HepG2 (cell line): ENCODE data around the gene INHA. TPM values are rescaled to one million over a fixed set of nuclear protein-coding genes. Genes with fewer than 3 reads are reported as not detected.
A peak's percentile ranks its signal among the peaks of the same experiment; 100 is the strongest.

ENCODE experiments used
- ATF4 ChIP-seq, 2 experiments: fragments of 450-650 bp in 1 of 2; sonication (generic) in 1 of 2; formaldehyde crosslinking; IDR thresholded peaks; 2 replicates each; pipeline versions ENCODE4 v1.5.0 to v1.8.0; 2020 to 2022; ENCODE audit warnings: mild to moderate bottlenecking in 1 of 2, missing genetic modification reagents in 1 of 2
- FOSL2 ChIP-seq: sonication (generic); formaldehyde crosslinking; IDR thresholded peaks from 2 replicates; pipeline ENCODE4 v1.4.0; 2020; ENCODE audit warnings: missing genetic modification reagents
- HOXA9 ChIP-seq: sonication (generic); formaldehyde crosslinking; IDR thresholded peaks from 2 replicates; pipeline ENCODE4 v1.8.1; 2022; ENCODE audit warnings: missing genetic modification reagents, mild to moderate bottlenecking, moderate library complexity, borderline replicate concordance
- KDM5A ChIP-seq: fragments of 200-600 bp; sonication (generic); IDR thresholded peaks from 2 replicates; pipeline ENCODE4 v1.7.0; 2018; ENCODE audit warnings: antibody characterized with exemption, mild to moderate bottlenecking, low read length, borderline replicate concordance
- NFE2 ChIP-seq: sonication (generic); formaldehyde crosslinking; IDR thresholded peaks from 2 replicates; pipeline ENCODE4 v1.4.0; 2020; ENCODE audit warnings: missing genetic modification reagents
- NFIC ChIP-seq: IDR thresholded peaks from 2 replicates; pipeline ENCODE4 v1.6.1; 2012; ENCODE audit warnings: mild to moderate bottlenecking, low read length, inconsistent platforms
- SNRNP70 ChIP-seq: fragments of 200-400 bp; formaldehyde crosslinking; IDR thresholded peaks from 2 replicates; pipeline ENCODE4 v1.6.1; 2017; ENCODE audit warnings: mild to moderate bottlenecking, low read depth, low read length, moderate library complexity
- XBP1 ChIP-seq: sonication (generic); formaldehyde crosslinking; IDR thresholded peaks from 2 replicates; pipeline ENCODE4 v1.5.0; 2020; ENCODE audit warnings: missing genetic modification reagents
- ZNF510 ChIP-seq: sonication (generic); formaldehyde crosslinking; IDR thresholded peaks from 2 replicates; pipeline ENCODE4 v1.4.0; 2020; ENCODE audit warnings: low read depth, mild to moderate bottlenecking, missing genetic modification reagents
- ZNF616 ChIP-seq: sonication (generic); formaldehyde crosslinking; IDR thresholded peaks from 2 replicates; pipeline ENCODE4 v1.5.0; 2020; ENCODE audit warnings: low read depth, mild to moderate bottlenecking, missing genetic modification reagents
- ZNF646 ChIP-seq: sonication (generic); formaldehyde crosslinking; IDR thresholded peaks from 2 replicates; pipeline ENCODE4 v1.9.0; 2021; ENCODE audit warnings: mild to moderate bottlenecking, missing genetic modification reagents
- ZNF724P ChIP-seq: sonication (generic); formaldehyde crosslinking; IDR thresholded peaks from 2 replicates; pipeline ENCODE4 v1.8.0; 2022; ENCODE audit warnings: missing genetic modification reagents, borderline replicate concordance
- ZNF788 ChIP-seq: sonication (generic); formaldehyde crosslinking; IDR thresholded peaks from 2 replicates; pipeline ENCODE4 v1.5.0; 2020; ENCODE audit warnings: mild to moderate bottlenecking, missing genetic modification reagents, borderline replicate concordance
- polyA plus RNA-seq, 8 experiments: library from polyadenylated mRNA; depleted of rRNA in 3 of 8; stranded (reverse) in 7 of 8; unstranded in 1 of 8; fragments of >200 nt; fragmentation: Illumina TruSeq in 4 of 8; extraction: Trizol in 4 of 8; gene quantifications; 2 replicates each; pipeline versions ENCODE4 v1.2.1 to v1.2.3, GENCODE V29; 2011 to 2016; ENCODE audit warnings: low read depth in 4 of 8, missing spikeins in 1 of 8, mixed read lengths in 1 of 8; ENCODE audit not compliant: insufficient read depth in 1 of 8
- total RNA-seq, 5 experiments: library from RNA; depleted of rRNA; stranded (reverse); fragments of >200 nt; fragmentation: Illumina TruSeq; extraction: Trizol; gene quantifications; 2 replicates each; pipeline ENCODE4 v1.2.3, GENCODE V29; 2016; ENCODE audit warnings: low read depth in 1 of 5
- TF ChIP-seq, protein P1 (sequence below): sonication (generic); formaldehyde crosslinking; IDR thresholded peaks from 2 replicates; pipeline ENCODE4 v1.4.0; 2020; ENCODE audit warnings: missing genetic modification reagents
- TF ChIP-seq, protein P2 (sequence below): sonication (generic); formaldehyde crosslinking; IDR thresholded peaks from 2 replicates; pipeline ENCODE4 v1.4.0; 2020; ENCODE audit warnings: mild to moderate bottlenecking, low read depth, missing genetic modification reagents

Gene INHA
- total and polyA plus RNA-seq, 2 of the 13 experiments (the other 11 are each of a cell fraction or from before 2014, with no cell fraction given), result 4.1 to 15.2 TPM

DNA sequence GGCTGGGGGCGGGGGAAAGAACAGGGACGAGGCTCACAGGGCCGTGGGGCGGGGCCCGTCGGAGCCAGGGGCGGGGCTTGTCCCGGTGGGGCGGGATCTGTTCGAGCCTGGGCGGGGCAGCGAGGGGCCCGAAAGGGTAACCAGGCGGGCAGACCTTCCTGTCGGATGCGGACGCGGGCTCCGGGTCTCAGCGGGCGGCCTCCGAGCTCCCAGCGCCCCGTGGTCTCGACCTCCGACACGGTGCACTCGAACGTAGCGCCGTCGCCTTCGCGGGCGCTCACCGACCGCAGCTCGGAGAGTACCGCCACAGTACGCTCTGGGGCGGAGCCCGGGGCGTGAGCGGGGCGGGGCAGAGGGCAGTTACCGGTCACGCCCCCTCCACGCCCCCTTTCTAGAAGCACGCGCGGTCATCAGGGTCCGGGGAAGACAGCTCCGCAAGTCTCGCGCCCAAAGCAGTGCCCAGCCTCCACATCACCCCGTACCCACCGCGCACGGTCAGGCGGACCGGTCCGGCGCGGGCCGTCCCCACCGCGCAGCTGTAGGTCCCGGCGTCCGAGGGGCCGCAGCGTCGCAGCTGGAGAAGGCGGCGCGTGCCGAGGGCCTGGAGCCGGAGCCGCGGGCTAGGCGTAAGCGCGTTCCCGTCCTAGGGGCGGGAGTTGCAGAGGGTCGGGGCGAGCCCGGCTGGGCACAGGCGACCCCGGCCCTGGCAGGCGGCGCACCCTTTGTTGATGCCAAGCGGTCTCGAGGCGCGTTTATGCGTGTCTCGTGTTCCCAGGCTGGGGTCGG, 19.5 kb upstream of the INHA start (continued):
- TF ChIP-seq ZNF510, result peak; percentile 29; the same call in 1 of the 2 replicates
- TF ChIP-seq, protein P1, sequence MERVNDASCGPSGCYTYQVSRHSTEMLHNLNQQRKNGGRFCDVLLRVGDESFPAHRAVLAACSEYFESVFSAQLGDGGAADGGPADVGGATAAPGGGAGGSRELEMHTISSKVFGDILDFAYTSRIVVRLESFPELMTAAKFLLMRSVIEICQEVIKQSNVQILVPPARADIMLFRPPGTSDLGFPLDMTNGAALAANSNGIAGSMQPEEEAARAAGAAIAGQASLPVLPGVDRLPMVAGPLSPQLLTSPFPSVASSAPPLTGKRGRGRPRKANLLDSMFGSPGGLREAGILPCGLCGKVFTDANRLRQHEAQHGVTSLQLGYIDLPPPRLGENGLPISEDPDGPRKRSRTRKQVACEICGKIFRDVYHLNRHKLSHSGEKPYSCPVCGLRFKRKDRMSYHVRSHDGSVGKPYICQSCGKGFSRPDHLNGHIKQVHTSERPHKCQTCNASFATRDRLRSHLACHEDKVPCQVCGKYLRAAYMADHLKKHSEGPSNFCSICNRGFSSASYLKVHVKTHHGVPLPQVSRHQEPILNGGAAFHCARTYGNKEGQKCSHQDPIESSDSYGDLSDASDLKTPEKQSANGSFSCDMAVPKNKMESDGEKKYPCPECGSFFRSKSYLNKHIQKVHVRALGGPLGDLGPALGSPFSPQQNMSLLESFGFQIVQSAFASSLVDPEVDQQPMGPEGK (CRISPR knock-in tag), result no peak
- TF ChIP-seq NFE2 (CRISPR knock-in tag), result no peak
- no peak for TF ChIP-seq XBP1 (CRISPR knock-in tag)
- no peak for TF ChIP-seq NFIC
- no peak; the same call in 1 of the 2 replicates for TF ChIP-seq ZNF724P (CRISPR knock-in tag)
- TF ChIP-seq ATF4 (CRISPR knock-in tag; IDR thresholded peaks at IDR 0.05), result no peak; a peak in 1 of 4 replicates
- TF ChIP-seq ZNF646 (CRISPR knock-in tag), result no peak
- TF ChIP-seq, protein P2, sequence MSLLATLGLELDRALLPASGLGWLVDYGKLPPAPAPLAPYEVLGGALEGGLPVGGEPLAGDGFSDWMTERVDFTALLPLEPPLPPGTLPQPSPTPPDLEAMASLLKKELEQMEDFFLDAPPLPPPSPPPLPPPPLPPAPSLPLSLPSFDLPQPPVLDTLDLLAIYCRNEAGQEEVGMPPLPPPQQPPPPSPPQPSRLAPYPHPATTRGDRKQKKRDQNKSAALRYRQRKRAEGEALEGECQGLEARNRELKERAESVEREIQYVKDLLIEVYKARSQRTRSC (CRISPR knock-in tag), result no peak
- no peak for TF ChIP-seq FOSL2 (CRISPR knock-in tag)
- no peak for TF ChIP-seq SNRNP70
- TF ChIP-seq KDM5A, result peak; percentile 23; the same call in 1 of the 2 replicates
- no peak for TF ChIP-seq HOXA9 (CRISPR knock-in tag)
- peak; percentile 93 for TF ChIP-seq ZNF616 (CRISPR knock-in tag)
- TF ChIP-seq ZNF788 (CRISPR knock-in tag), result peak; percentile 90
